ENCODE data around the gene CIROP. TPM values are rescaled to one million over a fixed set of nuclear protein-coding genes. Genes with fewer than 3 reads are reported as not detected.
A peak's percentile ranks its signal among the peaks of the same experiment; 100 is the strongest.

CIROP gene
- total and polyA plus RNA-seq, 9 of the 15 experiments (the other 6 are each of a cell fraction or from before 2014, with no cell fraction given), result not detected

- TF ChIP-seq JUND (IDR thresholded peaks at IDR 0.05; ENCODE audit: borderline replicate concordance, low read depth, low read length), result peak; percentile 88
- TF ChIP-seq JUND (tag; IDR thresholded peaks at IDR 0.05; ENCODE audit: borderline replicate concordance, low read depth, low read length), result peak; percentile 80; the same call in 1 of the 3 replicates
- TF ChIP-seq ZNF445 (CRISPR knock-in tag; IDR thresholded peaks at IDR 0.05; ENCODE audit: low read depth), result no peak
- TF ChIP-seq FOXK1 (CRISPR knock-in tag; IDR thresholded peaks at IDR 0.05; ENCODE audit: borderline replicate concordance), result peak; percentile 53; the same call in 1 of the 2 replicates
- TF ChIP-seq RB1 (IDR thresholded peaks at IDR 0.05; ENCODE audit: low read depth), result peak; percentile 87; the same call in 1 of the 2 replicates
- 0 out of 2 replicates have a peak, but pooled peaks have one; percentile 85 for TF ChIP-seq FOXP4 (CRISPR knock-in tag; IDR thresholded peaks at IDR 0.05; ENCODE audit: borderline replicate concordance)
- peak in 1 of 2 experiments; percentile 78; a peak in 1 of 3 replicates for TF ChIP-seq CBX3 (IDR thresholded peaks at IDR 0.05; ENCODE audit: borderline replicate concordance in 1 of 2, low read length in 2 of 2)
- TF ChIP-seq NCOA1 (IDR thresholded peaks at IDR 0.05; ENCODE audit: low read depth), result peak; percentile 84
- peak; percentile 96 for TF ChIP-seq NCOR1 (IDR thresholded peaks at IDR 0.05)
- TF ChIP-seq RAD21 (CRISPR knock-in tag; conservative IDR thresholded peaks at IDR 0.05 in 1 of 2, IDR thresholded peaks at IDR 0.05 in 1 of 2), result 0 out of 4 replicates have a peak, but pooled peaks of 1 of the 2 experiments have one; percentile 4
- TF ChIP-seq HNRNPK (IDR thresholded peaks at IDR 0.05; ENCODE audit: low read depth, low read length, poor library complexity, severe bottlenecking), result no peak
Observed at GRCh38 chr14:23112359-23113178, 7.8 kb upstream of the CIROP start (continued).

Measured in K562 (cell line).